Measurements from ENCODE around the gene TSSK2.

TSSK2 gene

DNA sequence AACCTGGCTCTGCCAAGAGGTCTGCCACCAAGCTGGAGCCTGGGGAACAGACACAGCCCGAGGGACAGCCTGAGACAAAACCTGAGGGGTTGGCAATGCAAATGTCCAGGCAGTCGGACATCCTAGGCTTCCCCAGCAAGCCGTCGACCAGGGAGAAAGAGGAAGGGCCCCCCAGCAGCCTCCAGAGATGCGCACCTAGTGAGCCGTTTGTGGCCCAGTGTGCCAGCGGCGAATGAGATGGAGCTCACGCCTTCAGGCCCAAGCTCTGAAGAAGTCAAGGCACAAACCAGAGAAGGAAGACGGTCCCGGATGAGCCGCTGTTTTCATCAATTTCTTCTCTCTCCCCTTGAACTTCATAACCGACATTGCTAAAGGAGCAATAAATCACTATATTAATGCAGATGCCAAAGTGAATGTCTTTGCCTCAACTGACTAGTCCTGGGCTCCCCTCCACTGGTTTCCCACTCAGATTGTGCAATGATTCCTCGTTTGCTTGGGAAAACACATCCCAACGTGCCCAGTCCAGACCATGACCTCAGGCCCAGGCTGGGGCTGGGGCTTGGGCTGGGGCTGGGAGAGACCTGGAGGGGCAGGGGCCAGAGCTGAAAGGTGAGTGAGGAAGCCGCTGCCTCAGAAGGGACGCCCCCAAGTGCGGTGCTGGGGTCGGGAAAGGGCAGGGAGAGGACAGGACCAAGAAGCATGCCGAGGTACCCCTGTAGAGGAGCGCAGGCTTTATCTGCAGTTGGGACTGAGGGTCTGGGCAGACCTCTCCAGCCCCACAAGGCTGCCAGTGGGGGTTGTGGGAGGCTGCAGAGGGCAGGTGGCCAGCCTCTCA, 5.4 kb upstream of the TSSK2 start:
- no peak for DNase-seq

DNA sequence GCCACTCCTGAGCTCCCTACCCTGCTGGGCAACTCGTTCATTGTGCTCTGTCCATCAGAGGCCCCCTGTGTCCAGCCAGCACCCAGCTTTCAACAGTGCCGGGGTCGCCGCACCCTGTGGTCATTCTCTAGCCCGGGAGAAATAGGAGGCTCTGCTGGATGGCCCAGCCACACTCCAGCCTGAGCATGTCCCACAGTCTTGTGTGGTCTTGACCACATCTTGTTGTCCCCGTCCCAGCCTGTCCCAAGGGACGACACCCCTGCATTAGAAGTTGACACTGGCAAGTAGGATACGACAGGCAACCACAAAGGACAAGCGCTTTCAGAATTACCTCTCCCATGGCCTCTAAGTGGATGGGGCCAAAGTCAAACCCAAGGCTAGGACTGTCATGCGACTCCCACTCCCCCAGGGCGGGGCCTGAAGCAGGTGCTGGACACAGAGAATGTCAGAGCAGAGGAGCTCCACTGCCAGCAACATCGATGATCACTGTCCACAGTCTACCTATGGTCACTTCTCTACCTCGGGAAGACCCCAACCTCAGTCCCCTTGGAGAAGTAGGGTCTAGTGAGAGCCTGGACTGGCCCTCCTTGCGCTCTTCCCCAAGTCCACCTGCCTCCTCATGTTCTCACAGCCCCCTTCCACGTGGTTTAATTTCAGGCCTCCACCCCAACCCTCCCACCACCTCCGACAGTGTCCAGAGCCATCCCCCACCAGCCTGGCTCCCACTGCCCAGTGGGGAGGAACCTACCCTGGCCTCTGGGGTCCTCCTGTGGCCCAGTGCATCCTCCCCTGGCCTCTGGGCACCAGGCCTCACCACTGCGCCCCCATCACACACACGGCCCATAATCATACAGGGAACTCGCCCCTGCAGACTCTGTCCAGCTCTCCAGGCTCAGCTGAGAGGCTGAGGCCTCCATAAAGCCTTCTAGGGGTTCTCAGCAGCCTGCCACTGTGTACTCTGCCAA, 4.5 kb upstream of the TSSK2 start:
- no peak for DNase-seq

DNA sequence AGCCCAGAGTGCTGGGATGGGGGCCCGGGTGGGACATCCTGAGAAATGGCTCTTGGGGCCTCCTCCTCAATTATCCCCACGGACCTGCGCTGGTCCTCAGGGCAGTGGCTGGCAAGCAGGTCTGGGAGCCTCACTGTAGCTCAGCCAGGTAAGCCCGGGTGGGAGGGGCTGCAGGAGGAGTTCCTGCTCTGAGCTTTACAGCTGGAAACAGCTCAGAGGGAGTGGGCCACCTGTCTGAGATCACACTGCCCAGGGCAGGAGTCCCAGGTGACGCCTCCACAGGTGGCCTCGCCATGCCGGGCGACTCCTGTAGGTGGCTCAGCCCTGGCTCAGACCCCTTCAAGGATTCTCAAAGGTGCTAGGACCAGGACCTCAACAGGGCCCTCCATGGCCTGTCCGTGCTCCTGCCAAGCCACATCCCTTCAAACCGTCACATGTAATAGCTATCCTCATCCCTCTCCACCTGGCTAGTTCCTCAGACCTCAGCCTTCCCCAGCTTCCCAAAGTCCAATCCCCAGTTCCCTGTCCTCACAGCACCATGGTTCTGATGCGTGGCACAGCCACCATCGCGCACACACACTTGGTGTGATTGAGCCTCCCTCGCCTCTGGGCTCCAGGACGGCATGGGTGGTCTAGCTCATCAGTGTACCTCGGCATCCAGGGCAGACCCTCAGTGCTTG, 3.6 kb upstream of the TSSK2 start:
- no peak for DNase-seq

DNA sequence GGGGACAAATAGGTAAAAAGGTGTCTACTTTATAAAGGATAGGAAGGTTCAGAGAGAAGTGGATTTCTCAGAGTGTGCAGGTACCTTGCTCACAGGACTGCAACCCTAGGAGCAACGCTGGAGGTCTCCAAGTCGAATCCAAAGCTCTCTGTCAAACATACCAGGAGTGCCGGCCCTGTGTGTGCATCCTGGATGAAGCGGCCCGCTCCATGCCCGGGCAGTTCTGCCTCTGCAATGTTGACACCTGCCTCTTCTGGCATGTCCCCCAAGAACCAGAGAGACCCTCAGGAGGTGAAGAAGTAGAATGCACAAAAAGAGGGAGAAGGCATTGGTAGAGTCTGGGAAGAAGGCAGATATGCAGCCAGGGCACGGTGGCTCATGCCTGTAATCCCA, 3.1 kb upstream of the TSSK2 start:
- DNase-seq = no peak

DNA sequence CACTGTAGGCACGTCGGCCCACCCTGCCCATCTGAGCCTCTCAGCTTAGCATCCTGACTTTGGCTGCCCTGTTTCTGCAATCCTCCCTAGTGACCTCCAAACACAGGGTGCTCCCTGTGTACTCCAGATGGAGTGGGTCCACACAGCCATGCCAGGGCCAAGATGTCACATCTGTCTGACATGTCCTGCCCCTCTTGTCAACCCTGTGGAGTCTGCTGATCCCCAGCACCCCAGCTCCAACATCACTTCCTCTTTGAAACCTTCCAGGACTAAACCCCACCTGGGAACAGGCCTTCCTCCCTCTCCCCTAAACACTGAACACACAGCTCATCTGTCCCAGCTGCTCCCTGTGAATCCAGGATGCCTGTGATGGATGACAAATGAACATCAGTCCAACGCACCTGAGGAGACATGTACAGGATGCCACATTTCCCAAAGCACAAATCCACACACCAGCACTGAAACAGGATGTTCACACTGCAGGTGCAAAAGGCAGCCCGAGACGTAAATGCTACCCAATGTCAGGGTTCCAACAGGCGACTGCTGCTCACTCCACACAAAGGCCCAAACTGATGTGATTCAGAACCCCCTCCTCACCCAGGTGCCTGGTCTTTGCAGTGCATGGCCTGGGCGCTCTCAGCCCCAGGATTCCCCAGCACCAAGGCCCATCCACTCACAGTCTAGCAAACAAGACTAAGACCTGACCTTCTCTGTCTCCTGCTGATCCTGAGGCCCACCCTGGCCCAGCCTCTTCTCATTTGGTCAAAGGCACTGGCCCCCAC, 2.0 kb upstream of the TSSK2 start:
- no peak for DNase-seq

DNA sequence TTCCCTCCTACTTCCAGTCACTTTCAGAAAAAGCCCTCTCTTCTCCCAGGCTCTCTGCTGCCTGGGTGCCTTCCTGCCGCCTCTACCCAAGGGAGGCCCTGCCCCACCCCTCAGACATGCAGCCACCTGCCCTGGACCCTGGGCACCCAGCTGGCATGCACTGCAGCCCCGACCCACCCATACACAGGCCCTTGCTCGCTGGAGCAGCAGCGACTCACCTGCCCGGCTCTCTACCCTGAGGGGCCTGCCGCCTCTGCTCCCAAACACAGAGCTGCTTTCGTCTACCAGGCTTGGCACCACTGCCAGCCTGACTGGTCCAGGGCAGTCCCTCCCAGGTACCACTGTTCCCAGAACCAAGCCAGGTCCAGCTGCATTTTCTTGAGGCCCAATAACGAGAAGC, 1.2 kb upstream of the TSSK2 start:
- no peak for DNase-seq

DNA sequence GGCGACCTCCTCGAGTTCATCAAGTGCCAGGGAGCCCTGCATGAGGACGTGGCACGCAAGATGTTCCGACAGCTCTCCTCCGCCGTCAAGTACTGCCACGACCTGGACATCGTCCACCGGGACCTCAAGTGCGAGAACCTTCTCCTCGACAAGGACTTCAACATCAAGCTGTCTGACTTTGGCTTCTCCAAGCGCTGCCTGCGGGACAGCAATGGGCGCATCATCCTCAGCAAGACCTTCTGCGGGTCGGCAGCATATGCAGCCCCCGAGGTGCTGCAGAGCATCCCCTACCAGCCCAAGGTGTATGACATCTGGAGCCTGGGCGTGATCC, 542 bp downstream of the TSSK2 start:
- DNase-seq = no peak

DNA sequence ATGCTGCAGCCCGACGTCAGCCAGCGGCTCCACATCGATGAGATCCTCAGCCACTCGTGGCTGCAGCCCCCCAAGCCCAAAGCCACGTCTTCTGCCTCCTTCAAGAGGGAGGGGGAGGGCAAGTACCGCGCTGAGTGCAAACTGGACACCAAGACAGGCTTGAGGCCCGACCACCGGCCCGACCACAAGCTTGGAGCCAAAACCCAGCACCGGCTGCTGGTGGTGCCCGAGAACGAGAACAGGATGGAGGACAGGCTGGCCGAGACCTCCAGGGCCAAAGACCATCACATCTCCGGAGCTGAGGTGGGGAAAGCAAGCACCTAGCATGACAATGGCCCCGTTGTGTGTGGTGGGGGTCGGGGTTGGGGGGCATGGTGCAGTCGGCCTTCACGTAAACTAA, 1.0 kb downstream of the TSSK2 start:
- no peak for DNase-seq

DNA sequence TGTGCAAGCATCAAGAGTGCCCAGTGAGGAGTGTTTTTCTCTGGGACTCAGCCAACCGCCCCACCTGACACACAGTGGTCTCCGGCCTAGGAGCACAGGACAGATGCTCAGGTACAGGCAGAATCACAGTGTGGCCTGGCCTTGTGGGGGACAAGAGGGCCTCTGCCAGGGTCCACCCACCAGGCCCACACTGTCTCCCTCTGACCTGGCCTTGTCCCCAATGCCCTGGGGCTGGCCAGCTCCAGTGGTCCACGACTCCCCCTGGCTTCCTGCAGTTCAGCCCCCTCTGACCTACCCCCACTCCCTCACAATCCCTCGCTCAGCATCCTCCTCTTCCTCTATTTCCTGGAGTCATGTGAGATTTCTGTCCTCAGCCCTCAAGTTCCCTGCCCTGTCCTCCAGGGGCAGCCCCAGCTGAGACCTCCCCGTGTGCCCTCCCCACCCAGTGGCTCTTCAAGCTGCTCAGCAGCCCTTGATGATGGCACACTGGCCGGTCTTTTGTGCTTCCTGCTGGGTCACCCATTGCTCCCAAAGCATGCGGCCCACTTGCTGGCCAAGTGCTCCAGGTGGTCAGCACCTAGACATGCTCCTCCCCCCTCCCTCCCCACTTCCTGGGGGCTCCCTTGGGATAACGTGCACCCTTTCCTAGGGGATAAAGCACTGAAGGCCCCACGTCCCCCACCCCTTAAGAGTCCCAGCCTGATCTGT, 1.7 kb downstream of the TSSK2 start:
- DNase-seq = no peak

DNA sequence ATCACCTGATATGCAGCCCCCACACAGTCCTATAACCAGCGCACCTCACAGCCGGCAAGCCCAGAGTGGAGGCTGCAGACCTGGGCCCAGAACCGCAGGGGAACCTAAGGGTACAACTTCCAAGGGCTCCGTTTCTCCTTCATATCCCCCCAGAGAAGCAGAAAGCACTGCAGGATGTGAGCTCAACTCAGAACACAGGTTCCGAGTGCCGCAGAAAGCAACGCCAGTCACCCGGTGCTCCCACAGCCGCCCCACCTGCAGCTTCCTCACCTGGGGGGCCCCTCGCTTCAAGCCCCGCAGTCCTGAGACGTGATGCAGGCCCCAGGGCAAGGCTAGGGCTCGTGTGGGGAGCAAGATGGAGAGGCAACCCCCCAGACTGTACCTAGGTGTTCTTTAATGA, 2.5 kb downstream of the TSSK2 start:
- no peak for DNase-seq

DNA sequence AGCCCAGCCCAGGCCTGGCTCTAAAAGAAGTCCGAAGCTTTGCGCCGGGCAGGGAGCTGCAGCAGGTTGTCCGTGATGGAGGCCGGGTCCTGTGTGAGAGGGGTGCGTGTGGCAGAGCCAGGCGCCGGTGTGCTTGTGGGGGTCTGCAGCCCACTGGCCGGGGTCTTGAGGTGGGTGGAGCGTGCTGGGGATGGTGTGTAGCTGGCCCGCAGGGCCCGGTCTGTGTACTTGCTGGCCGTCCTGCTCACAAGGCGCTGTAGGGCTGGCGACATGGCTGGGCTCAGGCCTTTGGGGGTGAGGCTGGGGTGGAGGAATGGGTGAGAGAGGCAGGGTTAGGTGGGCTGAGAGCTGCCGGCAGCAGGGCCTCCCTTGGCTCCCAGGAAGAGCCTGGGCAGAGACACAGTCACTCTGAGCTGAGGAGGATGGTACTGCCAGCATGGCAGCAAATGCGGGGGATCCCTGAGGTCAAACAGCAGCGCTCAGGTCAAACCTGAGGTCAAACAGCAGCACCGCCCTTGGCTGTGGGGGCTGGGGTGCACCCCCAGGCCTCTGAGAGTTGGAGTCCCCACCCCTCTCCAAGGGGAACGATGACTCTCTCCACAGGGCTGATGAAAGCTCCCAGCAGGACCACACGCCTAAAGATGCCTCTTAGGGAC, 3.2 kb downstream of the TSSK2 start:
- DNase-seq = no peak

DNA sequence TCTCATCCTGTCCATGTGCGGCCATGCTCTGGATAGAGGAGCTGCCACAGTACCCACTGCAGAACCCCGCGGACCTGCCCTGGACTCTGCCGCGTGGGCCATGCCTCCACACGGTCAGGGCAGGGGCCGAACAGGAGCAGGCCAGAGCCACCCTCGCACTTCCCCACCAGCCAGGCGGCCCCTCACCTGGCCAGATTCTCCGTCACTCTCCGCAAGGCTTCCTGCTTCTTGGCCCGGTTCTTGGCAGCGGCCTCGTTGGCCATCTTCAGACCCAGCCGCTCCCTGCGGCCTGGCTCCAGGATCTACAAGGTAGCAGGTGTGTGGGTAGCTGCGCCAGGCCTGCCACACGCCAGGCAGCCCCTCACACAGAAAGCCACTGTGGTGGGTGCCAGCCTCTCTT, 3.8 kb downstream of the TSSK2 start:
- DNase-seq = no peak

DNA sequence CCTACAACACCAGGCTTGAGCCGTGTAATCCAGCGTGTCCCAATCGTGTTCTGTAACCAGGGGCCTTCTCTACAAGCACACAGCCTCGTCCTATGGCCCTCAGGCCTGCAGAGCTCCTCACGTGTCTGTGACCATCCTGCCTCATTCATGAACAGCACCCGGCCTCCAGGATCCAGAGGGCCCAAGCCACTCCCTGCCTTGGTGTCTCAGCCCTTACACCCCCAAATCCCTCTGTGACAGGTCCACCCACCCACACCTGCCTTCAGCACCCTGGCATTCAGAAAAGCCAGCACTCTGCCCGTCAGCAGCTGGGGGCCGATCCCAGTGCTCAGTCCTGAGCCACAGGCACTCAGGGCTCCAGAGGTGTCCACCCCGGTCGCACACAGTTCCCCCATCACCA, 5.8 kb downstream of the TSSK2 start:
- DNase-seq = no peak

DNA sequence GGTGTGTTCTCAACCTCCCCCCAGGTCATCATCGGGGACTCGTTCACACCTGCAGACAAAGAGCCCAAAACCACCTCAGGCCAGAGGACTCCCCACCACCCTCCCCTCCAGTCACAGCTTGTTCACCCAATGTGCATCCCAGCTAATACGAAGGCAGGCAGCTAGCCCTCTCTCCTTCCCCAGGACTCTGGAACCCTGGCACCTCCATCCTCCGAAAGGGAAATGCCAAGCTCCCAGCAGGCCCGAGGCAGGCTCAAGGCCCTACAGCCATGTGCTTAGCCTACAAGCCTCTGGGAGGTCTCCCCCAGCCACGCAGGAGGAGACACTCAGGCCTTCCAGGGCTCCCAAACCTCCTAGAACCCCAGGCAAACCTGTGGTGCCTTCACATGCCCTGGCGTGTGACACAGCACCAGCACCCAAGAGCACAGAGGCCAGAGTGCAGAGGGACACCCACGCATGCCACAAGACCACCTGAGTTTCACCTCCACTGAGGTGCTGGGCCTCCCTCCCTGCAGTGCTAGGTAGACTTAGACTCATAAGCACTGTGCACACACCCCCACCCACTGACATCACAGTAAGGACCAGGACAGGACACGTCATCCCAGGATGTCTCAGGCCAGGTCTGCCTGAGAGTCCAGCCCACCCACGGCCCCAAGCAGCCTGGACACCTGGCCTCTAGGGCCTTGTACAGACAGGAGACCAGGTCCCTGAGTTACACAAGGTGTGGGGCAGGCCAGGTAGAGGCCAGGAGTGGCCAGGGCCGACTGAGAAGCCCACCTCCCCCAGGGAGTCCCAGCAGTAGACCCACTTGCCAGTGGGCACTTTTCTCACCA, 6.5 kb downstream of the TSSK2 start:
- no peak for DNase-seq

DNA sequence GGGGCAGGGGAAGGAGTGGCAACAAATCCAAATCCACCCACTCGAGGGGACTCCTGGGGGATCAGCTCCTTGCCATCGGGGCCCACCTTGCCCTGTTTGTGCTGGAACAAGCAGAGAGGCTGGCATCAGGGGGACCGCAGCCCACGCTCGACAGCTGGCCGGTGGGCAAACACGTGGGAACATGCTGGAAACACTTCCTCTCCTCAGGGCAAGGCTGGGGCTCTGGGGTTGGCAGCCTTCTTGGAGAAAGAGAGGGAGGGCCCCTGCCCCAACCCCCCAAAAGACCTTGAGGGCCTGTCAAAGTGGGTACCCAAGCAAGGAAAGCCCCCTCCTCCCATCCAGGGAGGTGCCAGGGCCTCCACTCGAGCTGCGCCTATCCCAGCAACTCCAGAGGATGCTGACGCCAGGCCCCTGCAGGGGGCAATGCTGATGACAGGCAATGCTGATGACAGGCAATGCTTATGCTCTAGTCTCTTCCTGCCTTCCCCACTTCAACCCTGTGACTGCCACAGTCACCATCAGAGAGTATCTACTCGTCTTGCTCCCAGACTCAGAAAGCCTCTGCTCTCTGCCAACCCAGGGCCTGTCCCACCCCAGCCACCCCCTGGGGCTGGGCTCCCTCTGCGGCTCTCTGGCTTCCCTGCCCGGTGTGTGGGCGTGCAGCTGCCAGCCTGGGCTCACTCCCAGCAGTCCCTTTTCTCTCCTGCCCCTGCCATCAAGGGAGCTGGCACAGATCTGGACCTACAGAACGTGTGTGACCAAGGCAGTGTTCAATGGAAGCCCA, 7.3 kb downstream of the TSSK2 start:
- DNase-seq = no peak

DNA sequence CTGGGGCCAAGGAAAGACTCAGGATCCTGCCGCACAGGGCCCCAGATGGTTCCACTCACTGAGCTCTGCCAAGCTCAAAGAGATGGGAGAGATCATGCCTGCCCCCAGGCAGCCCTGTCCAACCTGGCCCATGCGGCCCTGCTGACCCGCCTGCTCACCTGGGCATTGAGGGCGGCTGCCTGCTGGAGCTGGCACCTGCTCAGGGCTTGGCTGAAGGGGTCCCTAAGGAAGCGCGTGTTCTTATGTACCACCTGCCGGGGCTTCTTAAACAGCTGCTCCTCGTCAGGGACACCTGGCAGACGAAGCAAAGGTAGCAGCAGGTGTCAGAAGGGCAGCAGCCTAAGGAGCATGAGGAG, 7.9 kb downstream of the TSSK2 start:
- DNase-seq = no peak

DNA sequence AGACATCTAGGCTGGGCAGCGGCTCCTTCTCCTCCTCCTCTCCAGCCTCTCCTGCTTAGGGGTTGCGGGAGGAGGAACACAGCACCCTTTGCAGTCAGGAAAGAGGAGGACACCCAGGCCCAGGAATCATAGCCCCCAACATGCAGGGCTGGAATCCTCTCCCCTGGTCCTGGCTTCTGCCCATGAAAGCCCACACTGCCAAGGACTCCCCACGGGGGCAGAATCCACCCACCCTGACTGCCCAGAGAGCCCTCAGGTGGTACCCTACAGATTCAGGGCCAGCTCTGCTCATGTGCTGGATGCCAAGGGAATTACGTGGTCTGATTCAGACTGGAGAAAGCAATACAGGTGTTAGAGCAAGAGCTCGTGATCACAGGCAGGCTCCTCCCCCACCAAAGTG, 8.9 kb downstream of the TSSK2 start:
- DNase-seq = no peak

DNA sequence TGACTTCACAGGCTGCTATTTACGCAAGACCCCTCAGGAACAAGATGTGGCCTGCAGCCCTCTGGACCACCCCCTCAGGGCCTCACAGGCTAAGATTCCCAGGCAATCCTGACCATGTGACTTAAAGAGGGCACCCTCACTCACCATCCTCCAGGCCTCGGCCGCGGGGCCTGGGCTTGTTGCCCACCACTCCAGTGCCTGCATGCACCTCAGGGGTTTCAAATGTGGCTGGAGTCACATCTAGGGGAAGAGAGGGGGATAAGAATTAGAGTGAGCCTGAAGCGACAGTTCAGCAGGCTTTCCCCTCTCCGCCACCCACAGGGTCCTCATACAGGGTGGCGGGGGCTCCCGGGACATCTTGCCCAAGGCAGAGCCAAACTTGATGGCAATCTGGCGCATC, 11.3 kb downstream of the TSSK2 start:
- DNase-seq = no peak

DNA sequence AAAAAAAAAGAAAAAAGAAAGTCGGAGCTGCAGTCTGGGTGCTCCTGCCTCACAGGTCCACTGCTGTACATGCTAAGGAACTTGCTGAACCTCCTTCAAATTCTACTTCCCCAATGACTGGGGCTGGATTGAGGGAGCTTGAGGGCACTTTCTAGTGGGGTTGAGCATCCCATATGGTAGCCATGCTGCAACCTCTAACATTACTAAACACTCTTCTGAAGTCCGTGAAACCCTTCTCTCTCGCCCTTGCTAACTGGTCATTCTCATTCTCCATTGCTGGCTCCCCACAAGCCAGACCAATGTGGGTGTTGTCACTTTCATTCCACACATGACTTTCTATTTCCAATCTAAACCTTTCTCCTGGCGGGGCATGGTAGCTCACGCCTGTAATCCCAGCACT, 12.1 kb downstream of the TSSK2 start:
- no peak for DNase-seq

DNA sequence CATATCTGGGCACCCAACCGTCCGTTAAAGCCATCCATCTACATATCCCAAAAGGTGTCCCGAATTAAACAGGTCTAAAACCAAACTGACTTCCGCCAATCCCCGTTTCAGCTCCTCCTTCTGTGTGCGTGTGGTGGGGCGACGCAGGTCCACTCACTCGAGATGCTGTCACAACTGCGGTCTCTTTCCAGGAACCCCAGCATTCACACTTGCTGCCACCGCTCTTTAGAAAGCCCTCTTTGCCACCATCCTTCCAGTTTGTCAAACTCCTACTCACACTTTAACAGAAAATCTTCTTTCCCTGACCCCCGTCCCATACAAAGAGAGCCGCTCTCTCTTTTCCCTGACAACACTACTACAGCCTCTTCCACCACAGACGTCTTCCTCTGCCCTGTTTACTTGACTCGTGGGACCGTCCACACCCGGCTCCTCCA, 12.9 kb downstream of the TSSK2 start:
- DNase-seq = no peak
